ENCODE results near the gene ACTG1. TPM values are rescaled to one million over a fixed set of nuclear protein-coding genes. Genes with fewer than 3 reads are reported as not detected.

The ACTG1 gene
- total RNA-seq, 5 donors from 2014 or later (not counting 1 experiment from before 2014, with no cell fraction given) = 1,183 to 1,383 (median 1,262) TPM

- Histone ChIP-seq H3K4me3 (ENCODE audit: control insufficient read depth in 1 of 2, extremely low read depth in 1 of 2, low read length in 1 of 2) (peak overlapping the region; percentile 77 to 84), H3K9me3 (no peaks in the 10 kb centered on the region), H3K27me3 (replicated peaks in 1 of 2; ENCODE audit: control insufficient read depth in 2 of 2, extremely low read depth in 1 of 2, insufficient read depth in 2 of 2, low read length in 1 of 2) (no peaks in the 10 kb centered on the region), H3K4me1 (ENCODE audit: control insufficient read depth in 1 of 2, extremely low read depth in 1 of 2, insufficient read depth in 2 of 2, low read length in 2 of 2) (peaks cover 26 to 83% of the 10 kb centered on the region in 2 experiments), H3K36me3 (ENCODE audit: control insufficient read depth in 2 of 2, extremely low read depth in 1 of 2, insufficient read depth in 1 of 2, low read length in 1 of 2) (peaks cover 16 to 34% of the 10 kb centered on the region in 2 donors), H3K27ac (ENCODE audit: low read length) (peak overlapping the region; percentile 81)
- H3K4me1 Mint-ChIP-seq = peaks cover 41 to 55% (median 50%) of the 10 kb centered on the region in 3 donors
- H3K36me3 Mint-ChIP-seq = peaks cover 33% of the 10 kb centered on the region
- ATAC-seq (replicated peaks in 1 of 4) (no peak), DNase-seq (peak in 8 of 35 experiments; percentile 25 to 55 (median 36))
- POLR2A ChIA-PET = interaction anchor here in 1 of 2 donors (0.6 kb wide), 1 partner anchor 25 kb away, joined by 3 read pairs; no protein-coding TSS in a partner anchor
- WGBS (ENCODE audit: insufficient coverage) = under 1% methylated on average over 59 of the region's 64 CpGs
- H3K4me3 Mint-ChIP-seq = peak overlapping the region; percentile 81 to 98 (median 85)
- no peaks in the 10 kb centered on the region for H3K27me3 Mint-ChIP-seq
- H3K27ac Mint-ChIP-seq = peak overlapping the region; percentile 89 to 91
- H3K9me3 Mint-ChIP-seq = no peaks in the 10 kb centered on the region
- CTCF ChIA-PET = no interaction called here
Measured at GRCh38 chr17:81513753-81514488, 1.3 kb upstream of the ACTG1 start.

- no peaks in the 10 kb centered on the region for H3K9me3 ChIP-seq
- ATAC-seq (replicated peaks in 1 of 4) (peak; percentile 17 to 31 (median 20)), DNase-seq (peak in 25 of 35 experiments; percentile 37 to 70 (median 51))
- Mint-ChIP-seq H3K36me3 (peaks cover 35% of the 10 kb centered on the region), H3K27ac (peak overlapping the region; percentile 89 to 91), H3K4me1 (peaks cover 44 to 58% (median 56%) of the 10 kb centered on the region in 3 donors), H3K9me3 (no peaks in the 10 kb centered on the region), H3K4me3 (peak overlapping the region; percentile 81 to 98 (median 85)), H3K27me3 (no peaks in the 10 kb centered on the region)
- peak overlapping the region; percentile 77 to 84 for H3K4me3 ChIP-seq (ENCODE audit: control insufficient read depth in 1 of 2, extremely low read depth in 1 of 2, low read length in 1 of 2)
- peaks cover 26 to 83% of the 10 kb centered on the region in 2 experiments for H3K4me1 ChIP-seq (ENCODE audit: control insufficient read depth in 1 of 2, extremely low read depth in 1 of 2, insufficient read depth in 2 of 2, low read length in 2 of 2)
- ChIA-PET POLR2A (no interaction called here), CTCF (no interaction called here)
- peak overlapping the region; percentile 81 for H3K27ac ChIP-seq (ENCODE audit: low read length)
- no peaks in the 10 kb centered on the region for H3K27me3 ChIP-seq (replicated peaks in 1 of 2; ENCODE audit: control insufficient read depth in 2 of 2, extremely low read depth in 1 of 2, insufficient read depth in 2 of 2, low read length in 1 of 2)
- peaks cover 16 to 37% of the 10 kb centered on the region in 2 donors for H3K36me3 ChIP-seq (ENCODE audit: control insufficient read depth in 2 of 2, extremely low read depth in 1 of 2, insufficient read depth in 1 of 2, low read length in 1 of 2)
- 0% methylated on average over 12 of the region's 23 CpGs for WGBS (ENCODE audit: insufficient coverage)
Measured at GRCh38 chr17:81513372-81513752, 763 bp upstream of the ACTG1 start.

DNA sequence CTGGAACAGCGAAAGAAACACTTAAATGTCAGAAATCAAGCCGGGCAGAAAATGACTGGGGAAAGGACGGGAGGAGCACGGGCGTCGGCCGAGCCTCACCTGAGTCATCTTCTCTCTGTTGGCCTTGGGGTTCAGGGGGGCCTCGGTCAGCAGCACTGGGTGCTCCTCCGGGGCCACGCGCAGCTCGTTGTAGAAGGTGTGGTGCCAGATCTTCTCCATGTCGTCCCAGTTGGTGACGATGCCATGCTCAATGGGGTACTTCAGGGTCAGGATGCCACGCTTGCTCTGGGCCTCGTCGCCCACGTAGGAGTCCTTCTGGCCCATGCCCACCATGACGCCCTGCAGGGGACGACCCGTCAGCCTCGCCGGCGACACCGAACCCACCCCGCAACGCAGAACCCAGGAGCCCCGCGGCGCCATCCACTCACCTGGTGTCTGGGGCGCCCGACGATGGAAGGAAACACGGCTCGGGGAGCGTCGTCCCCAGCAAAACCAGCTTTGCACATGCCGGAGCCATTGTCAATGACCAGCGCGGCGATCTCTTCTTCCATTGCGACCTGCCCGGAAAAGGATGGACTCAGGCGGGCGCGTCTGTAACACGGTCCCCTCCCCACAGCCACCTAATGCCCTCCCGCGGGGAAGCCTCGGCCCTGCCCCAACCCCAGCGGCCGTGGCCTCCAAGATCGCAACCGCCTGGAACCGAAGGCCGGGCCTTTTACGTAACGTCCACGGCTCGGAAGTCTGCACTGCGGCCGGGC is 616 bp downstream of the ACTG1 start:
- H3K4me1 Mint-ChIP-seq = peaks cover 44 to 59% (median 57%) of the 10 kb centered on the region in 3 donors
- peak in 1 of 4 experiments; percentile 0 for ATAC-seq (replicated peaks in 1 of 4)
- CTCF ChIA-PET = no interaction called here

GRCh38 chr17:81511554-81511803 is 1.1 kb downstream of the ACTG1 start:
- ChIA-PET POLR2A (no interaction called here), CTCF (no interaction called here)
- H3K9me3 Mint-ChIP-seq = no peaks in the 10 kb centered on the region
- no peaks in the 10 kb centered on the region for H3K27me3 Mint-ChIP-seq
- 0% methylated on average over 3 of the region's 9 CpGs for WGBS (ENCODE audit: insufficient coverage)
- H3K36me3 Mint-ChIP-seq = peaks cover 35% of the 10 kb centered on the region
- peak in 1 of 35 experiments; percentile 32 for DNase-seq
- H3K4me3 Mint-ChIP-seq = peak overlapping the region; percentile 95 to 98 (median 98)
- Histone ChIP-seq H3K27me3 (replicated peaks in 1 of 2; ENCODE audit: control insufficient read depth in 2 of 2, extremely low read depth in 1 of 2, insufficient read depth in 2 of 2, low read length in 1 of 2) (no peaks in the 10 kb centered on the region), H3K4me1 (ENCODE audit: control insufficient read depth in 1 of 2, extremely low read depth in 1 of 2, insufficient read depth in 2 of 2, low read length in 2 of 2) (peaks cover 26 to 72% of the 10 kb centered on the region in 2 experiments), H3K27ac (ENCODE audit: low read length) (peak overlapping the region; percentile 56), H3K36me3 (ENCODE audit: control insufficient read depth in 2 of 2, extremely low read depth in 1 of 2, insufficient read depth in 1 of 2, low read length in 1 of 2) (peaks cover 16 to 37% of the 10 kb centered on the region in 2 donors), H3K9me3 (no peaks in the 10 kb centered on the region), H3K4me3 (ENCODE audit: control insufficient read depth in 1 of 2, extremely low read depth in 1 of 2, low read length in 1 of 2) (peak overlapping the region; percentile 80 to 96)
- peaks cover 40 to 55% (median 55%) of the 10 kb centered on the region in 3 donors for H3K4me1 Mint-ChIP-seq
- ATAC-seq (replicated peaks in 1 of 4) = no peak
- H3K27ac Mint-ChIP-seq = peak overlapping the region; percentile 93 to 96

More for the DNA sequence above, 616 bp downstream of the ACTG1 start:
- POLR2A ChIA-PET = no interaction called here
- under 1% methylated on average over 56 of the region's 62 CpGs for WGBS (ENCODE audit: insufficient coverage)
- Mint-ChIP-seq H3K9me3 (no peaks in the 10 kb centered on the region), H3K4me3 (peak overlapping the region; percentile 95 to 98 (median 98)), H3K27me3 (no peaks in the 10 kb centered on the region), H3K36me3 (peaks cover 35% of the 10 kb centered on the region), H3K27ac (peak overlapping the region; percentile 93 to 96)
- peak overlapping the region; percentile 56 for H3K27ac ChIP-seq (ENCODE audit: low read length)
- H3K36me3 ChIP-seq (ENCODE audit: control insufficient read depth in 2 of 2, extremely low read depth in 1 of 2, insufficient read depth in 1 of 2, low read length in 1 of 2) = peaks cover 16 to 37% of the 10 kb centered on the region in 2 donors
- H3K27me3 ChIP-seq (replicated peaks in 1 of 2; ENCODE audit: control insufficient read depth in 2 of 2, extremely low read depth in 1 of 2, insufficient read depth in 2 of 2, low read length in 1 of 2) = no peaks in the 10 kb centered on the region
- H3K4me3 ChIP-seq (ENCODE audit: control insufficient read depth in 1 of 2, extremely low read depth in 1 of 2, low read length in 1 of 2) = peak overlapping the region; percentile 80 to 96
- H3K4me1 ChIP-seq (ENCODE audit: control insufficient read depth in 1 of 2, extremely low read depth in 1 of 2, insufficient read depth in 2 of 2, low read length in 2 of 2) = peaks cover 26 to 77% of the 10 kb centered on the region in 2 experiments
- DNase-seq = peak in 11 of 35 experiments; percentile 20 to 50 (median 33)
- H3K9me3 ChIP-seq = no peaks in the 10 kb centered on the region

- H3K4me1 Mint-ChIP-seq = peaks cover 35 to 50% (median 49%) of the 10 kb centered on the region in 3 donors
- ChIA-PET POLR2A (no interaction called here), CTCF (no interaction called here)
- ATAC-seq (replicated peaks in 1 of 4) (no peak), DNase-seq (peak in 28 of 35 experiments; percentile 33 to 67 (median 48))
- peaks cover 16 to 37% of the 10 kb centered on the region in 2 donors for H3K36me3 ChIP-seq (ENCODE audit: control insufficient read depth in 2 of 2, extremely low read depth in 1 of 2, insufficient read depth in 1 of 2, low read length in 1 of 2)
- H3K27me3 Mint-ChIP-seq = no peaks in the 10 kb centered on the region
- H3K27ac ChIP-seq (ENCODE audit: low read length) = peak overlapping the region; percentile 56
- H3K4me3 Mint-ChIP-seq = peak overlapping the region; percentile 95 to 98 (median 98)
- H3K36me3 Mint-ChIP-seq = peaks cover 35% of the 10 kb centered on the region
- H3K27me3 ChIP-seq (replicated peaks in 1 of 2; ENCODE audit: control insufficient read depth in 2 of 2, extremely low read depth in 1 of 2, insufficient read depth in 2 of 2, low read length in 1 of 2) = no peaks in the 10 kb centered on the region
- H3K4me1 ChIP-seq (ENCODE audit: control insufficient read depth in 1 of 2, extremely low read depth in 1 of 2, insufficient read depth in 2 of 2, low read length in 2 of 2) = peaks cover 26 to 67% of the 10 kb centered on the region in 2 experiments
- peak overlapping the region; percentile 80 to 96 for H3K4me3 ChIP-seq (ENCODE audit: control insufficient read depth in 1 of 2, extremely low read depth in 1 of 2, low read length in 1 of 2)
- 0% methylated on average over 39 of the region's 48 CpGs for WGBS (ENCODE audit: insufficient coverage)
- peak overlapping the region; percentile 93 to 96 for H3K27ac Mint-ChIP-seq
- no peaks in the 10 kb centered on the region for H3K9me3 Mint-ChIP-seq
- H3K9me3 ChIP-seq = no peaks in the 10 kb centered on the region
Measured at GRCh38 chr17:81510785-81511553, 1.6 kb downstream of the ACTG1 start.

Measured in T-cell (primary cell).